ENCODE data around the gene LARGE1. TPM values are rescaled to one million over a fixed set of nuclear protein-coding genes. Genes with fewer than 3 reads are reported as not detected.

LARGE1 gene
- total and polyA plus RNA-seq, 2 donors (not counting 1 experiment from before 2014, with no cell fraction given) = 14.1 to 19.2 TPM

DNA sequence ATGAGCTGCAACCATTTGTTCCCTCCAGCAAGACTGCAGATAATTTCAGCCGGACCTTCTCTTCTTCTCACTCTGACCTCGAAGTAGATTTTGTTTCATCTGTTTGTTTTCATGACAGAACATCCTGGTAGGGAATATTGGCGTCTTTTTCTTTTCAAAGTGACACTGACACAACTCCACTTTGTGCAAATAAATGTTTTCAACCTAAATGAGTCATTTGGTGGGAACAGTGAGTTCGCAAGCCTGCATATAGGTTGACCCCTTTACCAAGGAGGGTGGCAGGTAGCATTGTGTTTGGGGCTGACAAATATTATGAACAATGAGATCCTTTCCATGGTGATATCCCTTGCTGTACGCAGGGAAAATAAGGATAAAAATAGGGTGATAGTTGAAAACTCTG, 55.0 kb downstream of the LARGE1 start:
- H3K36me3 ChIP-seq (ENCODE audit: control insufficient read depth, insufficient read depth, low read length) = no peaks in the 10 kb centered on the region
- peak overlapping the region; percentile 48 for H2AFZ ChIP-seq (ENCODE audit: low read length)
- peaks cover 25% of the 10 kb centered on the region for H3K4me1 ChIP-seq (ENCODE audit: control insufficient read depth, extremely low read depth, insufficient read depth, low read length)
- no peak overlapping the region for H3K4me3 ChIP-seq (replicated peaks in 1 of 4; ENCODE audit: control extremely low read depth in 1 of 4, insufficient read depth in 1 of 4, low read depth in 3 of 4, low read length in 4 of 4)
- no peak overlapping the region for H3K4me2 ChIP-seq (ENCODE audit: extremely low read depth, insufficient read depth, low read length)
- H4K20me1 ChIP-seq (ENCODE audit: control insufficient read depth, extremely low read depth, insufficient read depth, low read length) = no peaks in the 10 kb centered on the region
- TF ChIP-seq, protein P1, sequence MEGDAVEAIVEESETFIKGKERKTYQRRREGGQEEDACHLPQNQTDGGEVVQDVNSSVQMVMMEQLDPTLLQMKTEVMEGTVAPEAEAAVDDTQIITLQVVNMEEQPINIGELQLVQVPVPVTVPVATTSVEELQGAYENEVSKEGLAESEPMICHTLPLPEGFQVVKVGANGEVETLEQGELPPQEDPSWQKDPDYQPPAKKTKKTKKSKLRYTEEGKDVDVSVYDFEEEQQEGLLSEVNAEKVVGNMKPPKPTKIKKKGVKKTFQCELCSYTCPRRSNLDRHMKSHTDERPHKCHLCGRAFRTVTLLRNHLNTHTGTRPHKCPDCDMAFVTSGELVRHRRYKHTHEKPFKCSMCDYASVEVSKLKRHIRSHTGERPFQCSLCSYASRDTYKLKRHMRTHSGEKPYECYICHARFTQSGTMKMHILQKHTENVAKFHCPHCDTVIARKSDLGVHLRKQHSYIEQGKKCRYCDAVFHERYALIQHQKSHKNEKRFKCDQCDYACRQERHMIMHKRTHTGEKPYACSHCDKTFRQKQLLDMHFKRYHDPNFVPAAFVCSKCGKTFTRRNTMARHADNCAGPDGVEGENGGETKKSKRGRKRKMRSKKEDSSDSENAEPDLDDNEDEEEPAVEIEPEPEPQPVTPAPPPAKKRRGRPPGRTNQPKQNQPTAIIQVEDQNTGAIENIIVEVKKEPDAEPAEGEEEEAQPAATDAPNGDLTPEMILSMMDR (conservative IDR thresholded peaks at IDR 0.05 in 1 of 2, IDR thresholded peaks at IDR 0.05 in 1 of 2; ENCODE audit: low read depth in 1 of 2, low read length in 2 of 2) = no peak
- TF ChIP-seq EZH2 (IDR thresholded peaks at IDR 0.05; ENCODE audit: low read length, missing control alignments) = no peak
- no peak overlapping the region for H3K9ac ChIP-seq (ENCODE audit: insufficient read depth, low read length)
- DNase-seq (ENCODE audit: low read depth in 2 of 2) = no peak
- no peaks in the 10 kb centered on the region for H3K27me3 ChIP-seq (ENCODE audit: control insufficient read depth, insufficient read depth, low read length)
- H3K27ac ChIP-seq (ENCODE audit: insufficient read depth, low read length) = peak overlapping the region; percentile 26
- H3K9me3 ChIP-seq (ENCODE audit: control insufficient read depth, insufficient read depth, low read depth, low read length) = no peaks in the 10 kb centered on the region
- H3K79me2 ChIP-seq (ENCODE audit: control insufficient read depth, insufficient read depth, low read length) = no peaks in the 10 kb centered on the region

DNA sequence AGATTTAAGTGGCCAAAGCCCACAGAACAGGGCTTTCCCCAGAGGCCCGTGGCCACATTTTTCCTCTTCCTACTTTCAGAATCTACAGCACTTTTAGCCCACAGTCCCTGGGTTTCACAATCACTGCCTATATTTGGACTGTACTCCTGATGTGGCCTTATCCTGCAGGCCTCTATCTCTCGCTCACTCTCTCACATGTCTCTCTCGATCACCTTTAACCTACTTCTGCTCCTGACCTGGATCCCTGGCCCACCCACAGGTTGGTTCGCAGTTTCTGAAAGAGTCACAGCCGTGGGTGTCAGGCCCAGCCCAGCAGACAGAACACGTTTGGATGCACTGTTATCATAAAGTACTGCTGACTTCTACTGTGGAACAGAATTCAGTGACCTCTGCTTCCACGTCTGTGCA, 55.5 kb downstream of the LARGE1 start:
- peak overlapping the region; percentile 48 for H2AFZ ChIP-seq (ENCODE audit: low read length)
- TF ChIP-seq EZH2 (IDR thresholded peaks at IDR 0.05; ENCODE audit: low read length, missing control alignments) = no peak
- TF ChIP-seq, protein P1 (conservative IDR thresholded peaks at IDR 0.05 in 1 of 2, IDR thresholded peaks at IDR 0.05 in 1 of 2; ENCODE audit: low read depth in 1 of 2, low read length in 2 of 2) = no peak
- no peak overlapping the region for H3K4me3 ChIP-seq (replicated peaks in 1 of 4; ENCODE audit: control extremely low read depth in 1 of 4, insufficient read depth in 1 of 4, low read depth in 3 of 4, low read length in 4 of 4)
- H3K79me2 ChIP-seq (ENCODE audit: control insufficient read depth, insufficient read depth, low read length) = no peaks in the 10 kb centered on the region
- H3K27ac ChIP-seq (ENCODE audit: insufficient read depth, low read length) = no peak overlapping the region
- H3K27me3 ChIP-seq (ENCODE audit: control insufficient read depth, insufficient read depth, low read length) = no peaks in the 10 kb centered on the region
- no peak overlapping the region for H3K9ac ChIP-seq (ENCODE audit: insufficient read depth, low read length)
- H3K4me1 ChIP-seq (ENCODE audit: control insufficient read depth, extremely low read depth, insufficient read depth, low read length) = peaks cover 23% of the 10 kb centered on the region
- no peaks in the 10 kb centered on the region for H3K36me3 ChIP-seq (ENCODE audit: control insufficient read depth, insufficient read depth, low read length)
- peak in 1 of 2 donors; percentile 51 for DNase-seq (ENCODE audit: low read depth in 2 of 2)
- H3K4me2 ChIP-seq (ENCODE audit: extremely low read depth, insufficient read depth, low read length) = no peak overlapping the region
- no peaks in the 10 kb centered on the region for H4K20me1 ChIP-seq (ENCODE audit: control insufficient read depth, extremely low read depth, insufficient read depth, low read length)
- H3K9me3 ChIP-seq (ENCODE audit: control insufficient read depth, insufficient read depth, low read depth, low read length) = no peaks in the 10 kb centered on the region

DNA sequence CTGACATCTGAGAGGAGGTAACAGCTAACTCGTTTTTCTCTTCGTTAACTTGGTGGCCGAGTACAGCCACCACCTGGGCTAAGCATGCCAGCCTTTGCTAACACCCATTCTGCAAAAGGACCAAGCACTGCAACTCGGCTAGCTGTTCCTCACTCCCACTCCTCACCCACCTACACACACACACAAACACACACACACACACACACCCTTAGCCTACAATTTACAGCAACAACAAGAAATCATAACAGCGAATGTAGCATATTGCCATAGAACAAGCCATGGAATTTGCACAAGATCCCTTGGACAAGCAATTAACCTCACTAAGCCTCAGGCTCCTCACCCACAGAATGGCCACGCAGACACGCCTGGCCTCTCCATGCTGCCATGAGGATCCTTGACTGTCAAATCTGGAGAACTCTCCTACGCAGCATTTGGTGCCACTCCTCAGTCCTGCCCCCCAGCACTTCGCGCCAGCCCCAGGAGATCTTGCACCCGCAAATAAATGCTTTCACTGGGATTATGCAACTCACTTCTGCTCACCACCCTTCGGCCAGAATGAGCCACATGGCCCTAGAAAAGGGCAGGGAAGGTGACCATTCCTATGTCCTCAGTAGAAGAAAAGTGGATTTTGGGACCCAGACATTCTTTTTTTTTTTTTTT, 58.9 kb downstream of the LARGE1 start:
- no peaks in the 10 kb centered on the region for H3K36me3 ChIP-seq (ENCODE audit: control insufficient read depth, insufficient read depth, low read length)
- no peak for DNase-seq (ENCODE audit: low read depth in 2 of 2)
- peaks cover 8% of the 10 kb centered on the region for H3K4me1 ChIP-seq (ENCODE audit: control insufficient read depth, extremely low read depth, insufficient read depth, low read length)
- no peak overlapping the region for H3K27ac ChIP-seq (ENCODE audit: insufficient read depth, low read length)
- no peak overlapping the region for H3K9ac ChIP-seq (ENCODE audit: insufficient read depth, low read length)
- no peak overlapping the region for H3K4me3 ChIP-seq (replicated peaks in 1 of 4; ENCODE audit: control extremely low read depth in 1 of 4, insufficient read depth in 1 of 4, low read depth in 3 of 4, low read length in 4 of 4)
- no peaks in the 10 kb centered on the region for H3K79me2 ChIP-seq (ENCODE audit: control insufficient read depth, insufficient read depth, low read length)
- no peak for TF ChIP-seq EZH2 (IDR thresholded peaks at IDR 0.05; ENCODE audit: low read length, missing control alignments)
- TF ChIP-seq, protein P1 (conservative IDR thresholded peaks at IDR 0.05 in 1 of 2, IDR thresholded peaks at IDR 0.05 in 1 of 2; ENCODE audit: low read depth in 1 of 2, low read length in 2 of 2) = no peak
- H4K20me1 ChIP-seq (ENCODE audit: control insufficient read depth, extremely low read depth, insufficient read depth, low read length) = no peaks in the 10 kb centered on the region
- no peaks in the 10 kb centered on the region for H3K27me3 ChIP-seq (ENCODE audit: control insufficient read depth, insufficient read depth, low read length)
- H2AFZ ChIP-seq (ENCODE audit: low read length) = no peak overlapping the region
- no peaks in the 10 kb centered on the region for H3K9me3 ChIP-seq (ENCODE audit: control insufficient read depth, insufficient read depth, low read depth, low read length)
- no peak overlapping the region for H3K4me2 ChIP-seq (ENCODE audit: extremely low read depth, insufficient read depth, low read length)

All from fibroblast of lung (primary cell).